K562 (cell line): Measurements from ENCODE around the gene AIRE. TPM values are rescaled to one million over a fixed set of nuclear protein-coding genes. Genes with fewer than 3 reads are reported as not detected.
A peak's percentile ranks its signal among the peaks of the same experiment; 100 is the strongest.

Source experiments
- ATAC-seq: fragments of 200-7000 bp; cut with Tn5 transposase; 3 replicates; pipeline ENCODE4 v1.9.1; 2020; ENCODE audit warnings: moderate library complexity
- BruUV-seq: library from RNA; stranded (reverse); fragments of 400-500 nt; replicated peaks from 2 replicates; lab custom pipeline; 2021; lab: Mats Ljungman, UMichigan
- CTCF ChIA-PET: fragments of 300-600 bp; formaldehyde crosslinking; extraction: SDS; loops from one replicate; lab custom pipeline; 2021; ENCODE audit warnings: low intra/inter-chr PET ratio; lab: Yijun Ruan, JAX
- POLR2A ChIA-PET: fragments of 300-600, 350-650 bp; sonication (Branson Sonifier 250); formaldehyde crosslinking; extraction: SDS; loops from one replicate; lab custom pipeline; 2021; ENCODE audit warnings: antibody characterized with exemption, inconsistent platforms; lab: Yijun Ruan, JAX
- DNase-seq, 4 experiments: peaks; one replicate each; pipeline versions ENCODE4 v3.0.0 to v3.0.0-alpha.2; 2011 to 2018; ENCODE audit warnings: low spot score in 3 of 4, mixed read lengths in 3 of 4; ENCODE audit errors: extremely low read depth in 1 of 4
- FAIRE-seq: peaks from 2 replicates; lab custom pipeline; 2011; peaks lifted over from hg19 to GRCh38; lab: Jason Lieb, UNC
- H2AFZ ChIP-seq: 2 replicates; pipeline ENCODE4 v1.6.0; 2011; ENCODE audit warnings: low read depth, low read length, control low read depth, inconsistent platforms
- H3K27ac ChIP-seq: fragments of 200-600 bp; 3 replicates; pipeline ENCODE4 v1.8.0; 2011; ENCODE audit warnings: low read depth, mild to moderate bottlenecking, control low read depth, inconsistent platforms, low read length, moderate library complexity, mixed read lengths; ENCODE audit errors: extremely low read depth
- H3K27me3 ChIP-seq, 2 experiments: fragments of 300-600 bp in 1 of 2; 2 replicates in 1 of 2; 3 replicates in 1 of 2; pipeline versions ENCODE4 v1.6.0 to v1.8.0; 2011; ENCODE audit warnings: inconsistent platforms in 2 of 2, low read length in 2 of 2, mild to moderate bottlenecking in 1 of 2, mixed read lengths in 1 of 2, moderate library complexity in 1 of 2; ENCODE audit not compliant: control insufficient read depth in 2 of 2, insufficient read depth in 2 of 2
- H3K36me3 ChIP-seq: fragments of 300-600 bp; 3 replicates; pipeline ENCODE4 v1.8.0; 2011; ENCODE audit warnings: mild to moderate bottlenecking, low read length, inconsistent platforms; ENCODE audit not compliant: control insufficient read depth, insufficient read depth
- H3K4me1 ChIP-seq, 2 experiments: fragments of 200-600 bp in 1 of 2; replicated peaks in 1 of 2; 2 replicates in 1 of 2; 3 replicates in 1 of 2; pipeline versions ENCODE4 v1.5.1 to v1.8.0; 2011; ENCODE audit warnings: inconsistent platforms in 2 of 2, low read length in 2 of 2, mild to moderate bottlenecking in 1 of 2, mixed read lengths in 1 of 2, moderate library complexity in 1 of 2; ENCODE audit not compliant: control insufficient read depth in 2 of 2, insufficient read depth in 2 of 2
- H3K4me2 ChIP-seq: 2 replicates; pipeline ENCODE4 v1.6.1; 2011; ENCODE audit warnings: low read length, control low read depth, inconsistent platforms, mixed read lengths; ENCODE audit not compliant: insufficient read depth
- H3K4me3 ChIP-seq: fragments of 200-600 bp; sonication (generic), shearing (Covaris generic); 2 replicates; pipeline ENCODE4 v1.5.1; 2016; ENCODE audit warnings: control low read depth, inconsistent platforms
- H3K79me2 ChIP-seq: fragments of 200-600 bp; 3 replicates; pipeline ENCODE4 v1.8.0; 2011; ENCODE audit warnings: low read length, inconsistent platforms; ENCODE audit not compliant: control insufficient read depth, insufficient read depth
- H3K9ac ChIP-seq, 2 experiments: 2 replicates each; pipeline versions ENCODE4 v1.6.0 to v1.6.1; 2011; ENCODE audit warnings: low read depth in 2 of 2, low read length in 2 of 2, control low read depth in 1 of 2, inconsistent platforms in 1 of 2, mild to moderate bottlenecking in 1 of 2, mixed read lengths in 1 of 2; ENCODE audit not compliant: insufficient read depth in 1 of 2
- H3K9me1 ChIP-seq: one replicate; pipeline ENCODE4 v1.6.0; 2011; ENCODE audit warnings: inconsistent platforms, mild to moderate bottlenecking, low read length, moderate library complexity; ENCODE audit not compliant: control insufficient read depth, insufficient read depth
- H3K9me3 ChIP-seq: replicated peaks from 2 replicates; pipeline ENCODE4 v1.5.1; 2011; ENCODE audit warnings: low read depth, low read length, inconsistent platforms; ENCODE audit not compliant: control insufficient read depth, insufficient read depth
- H4K20me1 ChIP-seq: replicated peaks from 2 replicates; pipeline ENCODE4 v1.6.1; 2011; ENCODE audit warnings: low read length, inconsistent platforms, mixed read lengths; ENCODE audit not compliant: control insufficient read depth, insufficient read depth
- CAMTA2 ChIP-seq: fragments of 250-450 bp; sonication (Bioruptor Pico); conservative IDR thresholded peaks from 2 replicates; pipeline ENCODE4 v1.5.1; 2022
- CXXC5 ChIP-seq: fragments of 250-450 bp; sonication (Bioruptor Pico); IDR thresholded peaks from 2 replicates; pipeline ENCODE4 v1.8.0; 2022; ENCODE audit warnings: inconsistent platforms, mild to moderate bottlenecking, moderate library complexity
- GABPB2 ChIP-seq: fragments of 250-450 bp; sonication (Bioruptor Pico); conservative IDR thresholded peaks from 2 replicates; pipeline ENCODE4 v1.5.1; 2021; ENCODE audit warnings: mild to moderate bottlenecking
- POLR2A ChIP-seq: fragments of 450-650 bp; conservative IDR thresholded peaks from 2 replicates; pipeline ENCODE4 v1.6.1; 2016
- POLR2AphosphoS2 ChIP-seq: IDR thresholded peaks from 2 replicates; pipeline ENCODE4 v1.6.1; 2012; ENCODE audit warnings: low read length, improper control_type of control experiment
- POLR2G ChIP-seq: fragments of 200-400 bp; formaldehyde crosslinking; IDR thresholded peaks from 2 replicates; pipeline ENCODE4 v1.6.1; 2017; ENCODE audit warnings: low read depth, mild to moderate bottlenecking, antibody characterized with exemption, low read length, moderate library complexity
- POLR3A ChIP-seq: IDR thresholded peaks from 2 replicates; pipeline ENCODE4 v1.6.1; 2011; ENCODE audit warnings: borderline replicate concordance, mild to moderate bottlenecking, moderate library complexity; ENCODE audit not compliant: insufficient read length, insufficient read depth; ENCODE audit errors: extremely low read depth
- SAFB2 ChIP-seq: fragments of 200-400 bp; formaldehyde crosslinking; IDR thresholded peaks from 2 replicates; pipeline ENCODE4 v1.6.1; 2018; ENCODE audit warnings: borderline replicate concordance, low read length, low read depth, moderate library complexity; ENCODE audit not compliant: severe bottlenecking
- SIN3B ChIP-seq: fragments of 450-650 bp; IDR thresholded peaks from 2 replicates; pipeline ENCODE4 v1.6.1; 2017; ENCODE audit warnings: low read depth, mild to moderate bottlenecking, moderate library complexity
- SUPT5H ChIP-seq: fragments of 450-650 bp; IDR thresholded peaks from 2 replicates; pipeline ENCODE4 v1.6.1; 2016
- ZC3H11A ChIP-seq: IDR thresholded peaks from 2 replicates; pipeline ENCODE4 v1.6.1; 2012; ENCODE audit warnings: low read depth, low read length, improper control_type of control experiment
- WGBS: fragments of 100-300 bp; shearing (Covaris generic); methylation state at CpG from one replicate; pipeline ENCODE4 v1.1.6; 2016; ENCODE audit warnings: low coverage, mixed read lengths; ENCODE audit not compliant: insufficient coverage; ENCODE audit errors: missing lambda C conversion rate; 5-methylcytosine and 5-hydroxymethylcytosine counted together
- in situ Hi-C: fragments of 300-500 bp; cut with MboI; formaldehyde crosslinking; loops from 4 replicates; pipeline ENCODE4 v1.15.0; 2018; ENCODE audit warnings: inconsistent platforms, mixed read lengths
- intact Hi-C: fragments of 100-400 bp; cut with micrococcal nuclease; formaldehyde crosslinking; loops from 2 replicates; pipeline ENCODE4 v1.14.2; 2022
- polyA plus RNA-seq, 8 experiments: library from polyadenylated mRNA; depleted of rRNA in 4 of 8; stranded (reverse) in 5 of 8; unstranded in 3 of 8; fragments of >200 nt; fragmentation: Nextera tagmentation in 2 of 8; fragmentation: Illumina TruSeq in 1 of 8; extraction: Ambion mirVana in 2 of 8; extraction: Trizol in 1 of 8; gene quantifications; 2 replicates each; pipeline versions ENCODE4 v1.2.1 to v1.2.3, GENCODE V29; 2011 to 2014; ENCODE audit warnings: inconsistent platforms in 1 of 8, missing spikeins in 1 of 8
- total RNA-seq, 7 experiments: library from RNA; depleted of rRNA in 6 of 7; stranded (reverse); fragments of >200 nt in 6 of 7; fragmentation: Illumina TruSeq in 2 of 7; extraction: Trizol in 2 of 7; gene quantifications; 2 replicates each; pipeline versions ENCODE4 v1.2.1 to v1.2.3, GENCODE V29; 2011 to 2021; ENCODE audit warnings: low replicate concordance in 1 of 7
- TF ChIP-seq, protein P1 (sequence below), 2 experiments: fragments of 150-350 bp in 1 of 2; IDR thresholded peaks; 2 replicates each; pipeline ENCODE4 v1.6.1; 2012 to 2016; ENCODE audit warnings: low read depth in 2 of 2, low read length in 2 of 2, mild to moderate bottlenecking in 1 of 2, moderate library complexity in 1 of 2
- TF ChIP-seq, protein P2 (sequence below): fragments of 450-650 bp; IDR thresholded peaks from 2 replicates; pipeline ENCODE4 v1.6.1; 2016; ENCODE audit warnings: missing biosample characterization, missing genetic modification characterization
- TF ChIP-seq, protein P3 (sequence below): sonication (generic); formaldehyde crosslinking; IDR thresholded peaks from 2 replicates; pipeline ENCODE4 v1.8.0; 2023; ENCODE audit warnings: mild to moderate bottlenecking, missing genetic modification reagents

AIRE gene
- total and polyA plus RNA-seq, 9 of the 15 experiments (the other 6 are each of a cell fraction or from before 2014, with no cell fraction given), result 0.01 TPM; not detected in 8

DNA sequence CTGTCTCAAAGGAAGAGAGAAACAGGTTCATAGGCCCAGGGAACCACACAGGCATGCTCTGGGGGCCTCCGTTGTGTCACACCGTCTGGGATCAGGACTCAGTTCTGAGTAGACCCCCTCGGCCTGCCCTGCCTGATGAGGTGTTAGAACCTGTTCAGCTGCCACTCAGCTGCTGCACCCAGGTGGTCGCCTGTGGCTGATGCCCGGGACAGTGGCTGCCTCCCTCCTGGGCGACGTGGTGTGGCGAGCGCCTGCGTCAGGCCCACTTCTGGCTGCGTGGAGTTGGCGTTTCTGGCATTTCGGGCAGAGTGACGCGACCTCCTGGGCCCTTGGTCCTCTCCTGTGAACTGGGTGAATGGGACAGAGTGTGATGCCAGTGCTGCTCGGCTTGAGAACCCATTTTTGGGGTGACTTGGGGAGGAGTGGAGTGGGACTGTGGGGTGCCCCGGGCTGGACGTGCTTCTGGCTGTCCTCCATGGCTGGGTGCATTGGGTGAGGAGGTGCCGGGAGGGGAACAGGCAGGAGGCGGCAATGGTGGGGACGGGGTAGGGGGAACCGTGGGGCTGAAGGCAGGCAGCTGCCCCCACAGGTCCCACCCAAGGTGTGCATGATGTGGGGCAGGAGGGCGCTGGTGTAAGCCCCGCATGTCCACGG, 42.7 kb downstream of the AIRE start:
- WGBS, result 71% methylated on average over 24 of the region's 25 CpGs
- Histone ChIP-seq H3K9me3 (no peaks in the 10 kb centered on the region), H3K9ac (peak overlapping the region in 1 of 2 experiments; percentile 52; a peak in 2 of 4 replicates), H3K27me3 (no peaks in the 10 kb centered on the region), H3K36me3 (peaks cover 36% of the 10 kb centered on the region; the same call in 1 of the 3 replicates), H3K4me3 (no peak overlapping the region), H3K9me1 (peaks cover 7% of the 10 kb centered on the region), H3K27ac (no peak overlapping the region), H3K79me2 (no peaks in the 10 kb centered on the region), H3K4me2 (no peak overlapping the region), H3K4me1 (peaks cover 0 to 56% of the 10 kb centered on the region in 2 experiments; a peak in 2 of 5 replicates), H4K20me1 (peaks cover 14% of the 10 kb centered on the region), H2AFZ (no peak overlapping the region)
- intact Hi-C loops, result no loop called here
- in situ Hi-C loops, result no loop called here
- ChIA-PET CTCF (no interaction called here), POLR2A (interaction anchor here (0.6 to 1.4 kb wide), 3 partner anchors 7 to 10 kb away, joined by 3 to 9 read pairs (median 3); no protein-coding TSS in a partner anchor)
- DNase-seq (no peak), FAIRE-seq (no peak), ATAC-seq (no peak; the same call in 1 of the 3 replicates)
- BruUV-seq, result no TSS peak
- TF ChIP-seq POLR2G, result peak; percentile 57
- TF ChIP-seq CAMTA2 (CRISPR knock-in tag), result 0 out of 2 replicates have a peak, but pooled peaks have one; percentile 13
- TF ChIP-seq, protein P1, sequence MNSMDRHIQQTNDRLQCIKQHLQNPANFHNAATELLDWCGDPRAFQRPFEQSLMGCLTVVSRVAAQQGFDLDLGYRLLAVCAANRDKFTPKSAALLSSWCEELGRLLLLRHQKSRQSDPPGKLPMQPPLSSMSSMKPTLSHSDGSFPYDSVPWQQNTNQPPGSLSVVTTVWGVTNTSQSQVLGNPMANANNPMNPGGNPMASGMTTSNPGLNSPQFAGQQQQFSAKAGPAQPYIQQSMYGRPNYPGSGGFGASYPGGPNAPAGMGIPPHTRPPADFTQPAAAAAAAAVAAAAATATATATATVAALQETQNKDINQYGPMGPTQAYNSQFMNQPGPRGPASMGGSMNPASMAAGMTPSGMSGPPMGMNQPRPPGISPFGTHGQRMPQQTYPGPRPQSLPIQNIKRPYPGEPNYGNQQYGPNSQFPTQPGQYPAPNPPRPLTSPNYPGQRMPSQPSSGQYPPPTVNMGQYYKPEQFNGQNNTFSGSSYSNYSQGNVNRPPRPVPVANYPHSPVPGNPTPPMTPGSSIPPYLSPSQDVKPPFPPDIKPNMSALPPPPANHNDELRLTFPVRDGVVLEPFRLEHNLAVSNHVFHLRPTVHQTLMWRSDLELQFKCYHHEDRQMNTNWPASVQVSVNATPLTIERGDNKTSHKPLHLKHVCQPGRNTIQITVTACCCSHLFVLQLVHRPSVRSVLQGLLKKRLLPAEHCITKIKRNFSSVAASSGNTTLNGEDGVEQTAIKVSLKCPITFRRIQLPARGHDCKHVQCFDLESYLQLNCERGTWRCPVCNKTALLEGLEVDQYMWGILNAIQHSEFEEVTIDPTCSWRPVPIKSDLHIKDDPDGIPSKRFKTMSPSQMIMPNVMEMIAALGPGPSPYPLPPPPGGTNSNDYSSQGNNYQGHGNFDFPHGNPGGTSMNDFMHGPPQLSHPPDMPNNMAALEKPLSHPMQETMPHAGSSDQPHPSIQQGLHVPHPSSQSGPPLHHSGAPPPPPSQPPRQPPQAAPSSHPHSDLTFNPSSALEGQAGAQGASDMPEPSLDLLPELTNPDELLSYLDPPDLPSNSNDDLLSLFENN (IDR thresholded peaks at IDR 0.05; ENCODE audit: low read depth in 2 of 2, low read length in 2 of 2), result no peak
- TF ChIP-seq SAFB2, result no peak
- no peak for TF ChIP-seq GABPB2 (CRISPR knock-in tag)
- no peak for TF ChIP-seq ZC3H11A
- TF ChIP-seq SIN3B, result no peak
- peak; percentile 48; the same call in 1 of the 2 replicates for TF ChIP-seq SUPT5H
- TF ChIP-seq, protein P2, sequence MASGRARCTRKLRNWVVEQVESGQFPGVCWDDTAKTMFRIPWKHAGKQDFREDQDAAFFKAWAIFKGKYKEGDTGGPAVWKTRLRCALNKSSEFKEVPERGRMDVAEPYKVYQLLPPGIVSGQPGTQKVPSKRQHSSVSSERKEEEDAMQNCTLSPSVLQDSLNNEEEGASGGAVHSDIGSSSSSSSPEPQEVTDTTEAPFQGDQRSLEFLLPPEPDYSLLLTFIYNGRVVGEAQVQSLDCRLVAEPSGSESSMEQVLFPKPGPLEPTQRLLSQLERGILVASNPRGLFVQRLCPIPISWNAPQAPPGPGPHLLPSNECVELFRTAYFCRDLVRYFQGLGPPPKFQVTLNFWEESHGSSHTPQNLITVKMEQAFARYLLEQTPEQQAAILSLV, result no peak
- TF ChIP-seq CXXC5 (CRISPR knock-in tag), result no peak
- TF ChIP-seq POLR2A, result peak; percentile 27
- TF ChIP-seq, protein P3, sequence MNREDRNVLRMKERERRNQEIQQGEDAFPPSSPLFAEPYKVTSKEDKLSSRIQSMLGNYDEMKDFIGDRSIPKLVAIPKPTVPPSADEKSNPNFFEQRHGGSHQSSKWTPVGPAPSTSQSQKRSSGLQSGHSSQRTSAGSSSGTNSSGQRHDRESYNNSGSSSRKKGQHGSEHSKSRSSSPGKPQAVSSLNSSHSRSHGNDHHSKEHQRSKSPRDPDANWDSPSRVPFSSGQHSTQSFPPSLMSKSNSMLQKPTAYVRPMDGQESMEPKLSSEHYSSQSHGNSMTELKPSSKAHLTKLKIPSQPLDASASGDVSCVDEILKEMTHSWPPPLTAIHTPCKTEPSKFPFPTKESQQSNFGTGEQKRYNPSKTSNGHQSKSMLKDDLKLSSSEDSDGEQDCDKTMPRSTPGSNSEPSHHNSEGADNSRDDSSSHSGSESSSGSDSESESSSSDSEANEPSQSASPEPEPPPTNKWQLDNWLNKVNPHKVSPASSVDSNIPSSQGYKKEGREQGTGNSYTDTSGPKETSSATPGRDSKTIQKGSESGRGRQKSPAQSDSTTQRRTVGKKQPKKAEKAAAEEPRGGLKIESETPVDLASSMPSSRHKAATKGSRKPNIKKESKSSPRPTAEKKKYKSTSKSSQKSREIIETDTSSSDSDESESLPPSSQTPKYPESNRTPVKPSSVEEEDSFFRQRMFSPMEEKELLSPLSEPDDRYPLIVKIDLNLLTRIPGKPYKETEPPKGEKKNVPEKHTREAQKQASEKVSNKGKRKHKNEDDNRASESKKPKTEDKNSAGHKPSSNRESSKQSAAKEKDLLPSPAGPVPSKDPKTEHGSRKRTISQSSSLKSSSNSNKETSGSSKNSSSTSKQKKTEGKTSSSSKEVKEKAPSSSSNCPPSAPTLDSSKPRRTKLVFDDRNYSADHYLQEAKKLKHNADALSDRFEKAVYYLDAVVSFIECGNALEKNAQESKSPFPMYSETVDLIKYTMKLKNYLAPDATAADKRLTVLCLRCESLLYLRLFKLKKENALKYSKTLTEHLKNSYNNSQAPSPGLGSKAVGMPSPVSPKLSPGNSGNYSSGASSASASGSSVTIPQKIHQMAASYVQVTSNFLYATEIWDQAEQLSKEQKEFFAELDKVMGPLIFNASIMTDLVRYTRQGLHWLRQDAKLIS, result no peak
- TF ChIP-seq POLR3A, result no peak
- TF ChIP-seq POLR2AphosphoS2, result peak; percentile 45; the same call in 1 of the 2 replicates
